Measurements from ENCODE around the gene CES3. TPM values are rescaled to one million over a fixed set of nuclear protein-coding genes. Genes with fewer than 3 reads are reported as not detected.
A peak's percentile ranks its signal among the peaks of the same experiment; 100 is the strongest.

The CES3 gene
- total and polyA plus RNA-seq, 9 of the 15 experiments (the other 6 are each of a cell fraction or from before 2014, with no cell fraction given): 0.06 to 2.2 (median 0.68) TPM

DNA sequence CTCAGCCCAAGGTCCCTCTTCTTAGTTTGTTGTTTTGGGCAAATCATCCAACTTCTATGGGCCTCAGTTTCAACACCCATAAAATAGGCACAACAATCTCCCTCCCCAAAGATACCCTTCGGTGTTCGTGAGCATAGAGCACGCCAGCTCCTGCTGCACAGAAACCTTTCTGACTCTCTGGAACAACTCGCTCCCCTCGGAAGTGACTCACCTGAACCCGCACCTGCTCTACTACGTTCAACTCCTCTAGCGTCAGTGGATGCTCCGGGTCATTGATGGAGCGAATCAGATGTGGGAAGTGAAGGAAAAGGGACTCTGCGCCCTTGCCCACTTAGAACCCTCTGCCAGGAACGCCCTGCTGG lies 27.3 kb upstream of the CES3 start (continued):
- TF ChIP-seq, protein P1, sequence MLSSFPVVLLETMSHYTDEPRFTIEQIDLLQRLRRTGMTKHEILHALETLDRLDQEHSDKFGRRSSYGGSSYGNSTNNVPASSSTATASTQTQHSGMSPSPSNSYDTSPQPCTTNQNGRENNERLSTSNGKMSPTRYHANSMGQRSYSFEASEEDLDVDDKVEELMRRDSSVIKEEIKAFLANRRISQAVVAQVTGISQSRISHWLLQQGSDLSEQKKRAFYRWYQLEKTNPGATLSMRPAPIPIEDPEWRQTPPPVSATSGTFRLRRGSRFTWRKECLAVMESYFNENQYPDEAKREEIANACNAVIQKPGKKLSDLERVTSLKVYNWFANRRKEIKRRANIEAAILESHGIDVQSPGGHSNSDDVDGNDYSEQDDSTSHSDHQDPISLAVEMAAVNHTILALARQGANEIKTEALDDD (IDR thresholded peaks at IDR 0.05): no peak
- peak; percentile 64; the same call in 1 of the 2 replicates for TF ChIP-seq SMARCA5 (IDR thresholded peaks at IDR 0.05)
- no peak for TF ChIP-seq MCM2 (IDR thresholded peaks at IDR 0.05; ENCODE audit: low read depth)
- TF ChIP-seq ZBTB7A (IDR thresholded peaks at IDR 0.05; ENCODE audit: borderline replicate concordance, control insufficient read depth, low read depth, low read length): no peak
- no peak for TF ChIP-seq LARP7 (IDR thresholded peaks at IDR 0.05)
- TF ChIP-seq FOXM1 (IDR thresholded peaks at IDR 0.05; ENCODE audit: low read depth): no peak
- TF ChIP-seq FOXM1 (CRISPR knock-in tag; IDR thresholded peaks at IDR 0.05; ENCODE audit: low read depth): 0 out of 2 replicates have a peak, but pooled peaks have one; percentile 14
- TF ChIP-seq GTF2F1 (IDR thresholded peaks at IDR 0.05; ENCODE audit: low read depth, low read length): no peak

GRCh38 chr16:66934138-66934838 lies 26.8 kb upstream of the CES3 start, which contains the start of gene CIAO2B:
CIAO2B (minus strand) TSS chr16:66934402; CDS start chr16:66934364, 38 bp downstream.
- Histone ChIP-seq H3K9me1 (ENCODE audit: control insufficient read depth, insufficient read depth, low read length) (peaks cover 4% of the 10 kb centered on the region), H3K9ac (ENCODE audit: insufficient read depth in 1 of 2, low read depth in 2 of 2, low read length in 2 of 2) (peak within 1 kb of the TSS; percentile 98 to 100), H3K4me2 (ENCODE audit: insufficient read depth, low read length) (peak within 1 kb of the TSS; percentile 100), H3K36me3 (ENCODE audit: control insufficient read depth, insufficient read depth, low read length) (peaks cover 49% of the 10 kb centered on the region; the same call in 2 of the 3 replicates), H2AFZ (ENCODE audit: low read depth, low read length) (peak within 1 kb of the TSS; percentile 98), H3K9me3 (replicated peaks; ENCODE audit: control insufficient read depth, insufficient read depth, low read depth, low read length) (no peaks in the 10 kb centered on the region), H3K4me1 (replicated peaks in 1 of 2; ENCODE audit: control insufficient read depth in 2 of 2, insufficient read depth in 2 of 2, low read length in 2 of 2) (peaks cover 21 to 47% of the 10 kb centered on the region in 2 experiments), H3K4me3 (peak within 1 kb of the TSS; percentile 99), H3K27ac (ENCODE audit: extremely low read depth, low read depth, low read length) (peak within 1 kb of the TSS; percentile 90), H3K79me2 (ENCODE audit: control insufficient read depth, insufficient read depth, low read length) (peaks cover 49% of the 10 kb centered on the region), H4K20me1 (replicated peaks; ENCODE audit: control insufficient read depth, insufficient read depth, low read length) (peaks cover 10% of the 10 kb centered on the region; the same call in 1 of the 2 replicates), H3K27me3 (ENCODE audit: control insufficient read depth in 2 of 2, insufficient read depth in 2 of 2, low read length in 2 of 2) (no peaks in the 10 kb centered on the region)
- TSS peak; percentile 67 for BruUV-seq (replicated peaks)
- CTCF ChIA-PET (ENCODE audit: low intra/inter-chr PET ratio): no interaction called here
- in situ Hi-C loops (cut with MboI) (loop anchor here (5.0 kb wide), 1 partner anchor 37 kb away; no protein-coding TSS in a partner anchor), intact Hi-C loops (cut with micrococcal nuclease) (no loop called here)
- ATAC-seq: peak; percentile 87
- peak; percentile 84 for FAIRE-seq
- POLR2A ChIA-PET: interaction anchor here (0.8 to 2.8 kb wide), 4 partner anchors 13 to 45 kb away, joined by 3 to 11 read pairs (median 4); partner anchors contain the start of gene CES3
- WGBS (ENCODE audit: insufficient coverage, low coverage, missing lambda C conversion rate): under 1% methylated on average over 65 of the region's 76 CpGs
- peak; percentile 85 to 93 (median 88) for DNase-seq (ENCODE audit: extremely low read depth in 1 of 4, low spot score in 3 of 4)
- TF ChIP-seq BDP1 (IDR thresholded peaks at IDR 0.05; ENCODE audit: insufficient read depth, insufficient read length): no peak
- TF ChIP-seq, protein P2, sequence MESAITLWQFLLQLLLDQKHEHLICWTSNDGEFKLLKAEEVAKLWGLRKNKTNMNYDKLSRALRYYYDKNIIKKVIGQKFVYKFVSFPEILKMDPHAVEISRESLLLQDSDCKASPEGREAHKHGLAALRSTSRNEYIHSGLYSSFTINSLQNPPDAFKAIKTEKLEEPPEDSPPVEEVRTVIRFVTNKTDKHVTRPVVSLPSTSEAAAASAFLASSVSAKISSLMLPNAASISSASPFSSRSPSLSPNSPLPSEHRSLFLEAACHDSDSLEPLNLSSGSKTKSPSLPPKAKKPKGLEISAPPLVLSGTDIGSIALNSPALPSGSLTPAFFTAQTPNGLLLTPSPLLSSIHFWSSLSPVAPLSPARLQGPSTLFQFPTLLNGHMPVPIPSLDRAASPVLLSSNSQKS (CRISPR knock-in tag; IDR thresholded peaks at IDR 0.05): no peak
- TF ChIP-seq TRIM28 (IDR thresholded peaks at IDR 0.05): 0 out of 2 replicates have a peak, but pooled peaks have one; percentile 15
- TF ChIP-seq GABPB1 (CRISPR knock-in tag; IDR thresholded peaks at IDR 0.05): peak; percentile 91
- peak; percentile 30; the same call in 1 of the 2 replicates for TF ChIP-seq SOX6 (IDR thresholded peaks at IDR 0.05)
- TF ChIP-seq ZNF217 (CRISPR knock-in tag; IDR thresholded peaks at IDR 0.05): no peak
- TF ChIP-seq, protein P3, sequence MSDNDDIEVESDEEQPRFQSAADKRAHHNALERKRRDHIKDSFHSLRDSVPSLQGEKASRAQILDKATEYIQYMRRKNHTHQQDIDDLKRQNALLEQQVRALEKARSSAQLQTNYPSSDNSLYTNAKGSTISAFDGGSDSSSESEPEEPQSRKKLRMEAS (CRISPR knock-in tag; IDR thresholded peaks at IDR 0.05): peak; percentile 80
- peak; percentile 42; the same call in 1 of the 2 replicates for TF ChIP-seq NFIC (IDR thresholded peaks at IDR 0.05)
- peak; percentile 52 for TF ChIP-seq KLF16 (IDR thresholded peaks at IDR 0.05)
- TF ChIP-seq E2F6 (IDR thresholded peaks at IDR 0.05; ENCODE audit: borderline replicate concordance in 1 of 2, extremely low read depth in 1 of 2, insufficient read depth in 1 of 2, insufficient read length in 1 of 2, low read depth in 1 of 2, low read length in 1 of 2, poor library complexity in 1 of 2, severe bottlenecking in 1 of 2): peak; percentile 65 to 81
- peak; percentile 50 for TF ChIP-seq LCOR (CRISPR knock-in tag; IDR thresholded peaks at IDR 0.05)
- no peak for TF ChIP-seq PRMT5 (CRISPR knock-in tag; IDR thresholded peaks at IDR 0.05)

All from K562 (cell line).